CD4-positive, alpha-beta T cell treated with Interleukin-17A for 4 hours (primary cell): ENCODE data around the gene SMIM34.

Experiments
- DNase-seq: peaks from one replicate; pipeline ENCODE4 v3.0.0-alpha.2; 2020; ENCODE audit warnings: mixed read lengths

Gene SMIM34

GRCh38 chr21:34372321-34372720 lies 51.4 kb downstream of the SMIM34 start:
- DNase-seq: no peak

GRCh38 chr21:34369741-34370140 lies 54.0 kb downstream of the SMIM34 start:
- DNase-seq: no peak
